NCI-H1694 (cell line): Measurements from ENCODE around the gene PGGHG.
"Not testable (repeated sequence)": the region's sequence is repeated elsewhere in the genome, so short reads cannot be mapped to it uniquely, and the experiment has no call there.

Source experiments
- DNase-seq: peaks from one replicate; lab custom pipeline; 2025; lab: John Stamatoyannopoulos, UW

The PGGHG gene

GRCh38 chr11:288478-289397 is at the start of gene PGGHG:
Gene PGGHG, plus strand, starts transcription at chr11:289126. Its CDS starts 691 bp downstream, at chr11:289817.
- DNase-seq, result no peak

GRCh38 chr11:240315-240714 is 48.6 kb upstream of the PGGHG start:
- DNase-seq, result no peak

- DNase-seq, result no peak
These were observed 47.3 kb upstream of the PGGHG start for GRCh38 chr11:241634-242033.

- no peak for DNase-seq
These were observed 44.5 kb upstream of the PGGHG start for GRCh38 chr11:244376-244775.

GRCh38 chr11:249062-249461 is 39.9 kb upstream of the PGGHG start:
- no peak for DNase-seq

- no peak for DNase-seq
These were observed 38.7 kb upstream of the PGGHG start for GRCh38 chr11:250274-250673.

GRCh38 chr11:250740-251299 is 38.1 kb upstream of the PGGHG start:
- DNase-seq, result peak; percentile 18

GRCh38 chr11:251550-251949 is 37.4 kb upstream of the PGGHG start:
- DNase-seq, result no peak

- DNase-seq, result no peak
These were observed 36.3 kb upstream of the PGGHG start for GRCh38 chr11:252666-253065.

- DNase-seq, result no peak
These were observed 35.6 kb upstream of the PGGHG start for GRCh38 chr11:253160-253885.

GRCh38 chr11:253886-254270 is 35.0 kb upstream of the PGGHG start:
- DNase-seq, result no peak

GRCh38 chr11:255176-255575 is 33.8 kb upstream of the PGGHG start:
- DNase-seq, result no peak

- DNase-seq, result no peak
These were observed 33.1 kb upstream of the PGGHG start for GRCh38 chr11:255816-256215.

GRCh38 chr11:256952-257737 is 31.8 kb upstream of the PGGHG start:
- DNase-seq, result no peak

GRCh38 chr11:257766-258493 is 31.0 kb upstream of the PGGHG start:
- DNase-seq, result no peak

GRCh38 chr11:259413-259812 is 29.5 kb upstream of the PGGHG start:
- no peak for DNase-seq

- no peak for DNase-seq
These were observed 27.3 kb upstream of the PGGHG start for GRCh38 chr11:261624-262023.

- no peak for DNase-seq
These were observed 22.1 kb upstream of the PGGHG start for GRCh38 chr11:266676-267439.

GRCh38 chr11:267491-267994 is 21.4 kb upstream of the PGGHG start:
- no peak for DNase-seq

GRCh38 chr11:268716-269145 is 20.2 kb upstream of the PGGHG start:
- not testable (repeated sequence) for DNase-seq
